CD4-positive, alpha-beta T cell (primary cell): ENCODE results near the gene EHD2. TPM values are rescaled to one million over a fixed set of nuclear protein-coding genes. Genes with fewer than 3 reads are reported as not detected.

ENCODE experiments used
- ATAC-seq: fragments of 200-7000 bp; cut with Tn5 transposase; one replicate; pipeline ENCODE4 v1.10.0; 2022; ENCODE audit warnings: mild to moderate bottlenecking; ENCODE audit not compliant: poor library complexity
- CTCF ChIA-PET: fragments of 350-600 bp; sonication (Branson Sonifier 250); formaldehyde crosslinking; loops from one replicate; lab custom pipeline; 2021; ENCODE audit warnings: antibody characterized with exemption, inconsistent platforms; lab: Charles Lee
- POLR2A ChIA-PET: fragments of 350-600 bp; sonication (Branson Sonifier 250); formaldehyde crosslinking; loops from one replicate; lab custom pipeline; 2021; ENCODE audit warnings: antibody characterized with exemption, inconsistent platforms; lab: Charles Lee
- DNase-seq, 14 experiments: peaks; one replicate each; pipeline ENCODE4 v3.0.0-alpha.2; 2013 to 2020; ENCODE audit warnings: mixed read lengths in 2 of 14
- H3K27ac ChIP-seq, 2 donors: one replicate each; pipeline versions ENCODE4 v1.5.1 to v1.7.0; 2013; ENCODE audit warnings: low read length in 2 of 2, low read depth in 1 of 2, mild to moderate bottlenecking in 1 of 2
- H3K27me3 ChIP-seq, 2 experiments: 1 replicate in 1 of 2; 2 replicates in 1 of 2; pipeline versions ENCODE4 v1.6.1 to v1.7.0; 2013; ENCODE audit warnings: low read length in 2 of 2, control low read depth in 1 of 2, mild to moderate bottlenecking in 1 of 2, moderate library complexity in 1 of 2; ENCODE audit not compliant: insufficient read depth in 2 of 2, control insufficient read depth in 1 of 2
- H3K36me3 ChIP-seq: one replicate; pipeline ENCODE4 v1.6.1; 2013; ENCODE audit warnings: low read length, control low read depth; ENCODE audit not compliant: insufficient read depth
- H3K4me1 ChIP-seq: one replicate; pipeline ENCODE4 v1.6.1; 2013; ENCODE audit warnings: low read length, control low read depth; ENCODE audit not compliant: insufficient read depth
- H3K4me3 ChIP-seq: one replicate; pipeline ENCODE4 v1.5.1; 2013; ENCODE audit warnings: mild to moderate bottlenecking, low read length, moderate library complexity
- H3K9me3 ChIP-seq, 2 experiments: 1 replicate in 1 of 2; 2 replicates in 1 of 2; pipeline versions ENCODE4 v1.6.1 to v1.7.0; 2013; ENCODE audit warnings: low read length in 2 of 2, mild to moderate bottlenecking in 2 of 2, control low read depth in 1 of 2, moderate library complexity in 1 of 2; ENCODE audit not compliant: control insufficient read depth in 1 of 2, insufficient read depth in 1 of 2
- H3K27ac Mint-ChIP-seq: one replicate; pipeline ENCODE4 v1.8.0; 2020; ENCODE audit warnings: mixed read lengths
- H3K27me3 Mint-ChIP-seq: one replicate; pipeline ENCODE4 v1.8.0; 2021; ENCODE audit warnings: mixed read lengths
- H3K36me3 Mint-ChIP-seq: one replicate; pipeline ENCODE4 v1.8.0; 2021; ENCODE audit warnings: low read depth, mixed read lengths
- H3K4me1 Mint-ChIP-seq: one replicate; pipeline ENCODE4 v1.8.0; 2021; ENCODE audit warnings: low read depth, mixed read lengths
- H3K4me3 Mint-ChIP-seq: one replicate; pipeline ENCODE4 v1.8.0; 2020; ENCODE audit warnings: mild to moderate bottlenecking, mixed read lengths
- H3K9me3 Mint-ChIP-seq: one replicate; pipeline ENCODE4 v1.8.0; 2020; ENCODE audit warnings: mixed read lengths
- intact Hi-C, 2 experiments: fragments of 100-400 bp; cut with DNase I in 1 of 2; cut with micrococcal nuclease in 1 of 2; formaldehyde crosslinking; loops; one replicate each; pipeline versions ENCODE4 v1.15.1 to v1.9.0; 2023 to 2025; cut with DNase I, micrococcal nuclease
- total RNA-seq, 174 experiments: library from RNA in 2 of 174; stranded (reverse) in 2 of 174; gene quantifications; one replicate each; pipeline ENCODE4 v1.2.3 and lab custom pipeline; 2021 to 2026
- TF ChIP-seq, protein P1 (sequence below): fragments of 200-600 bp; IDR thresholded peaks from one replicate; pipeline ENCODE4 v1.8.0; 2022; ENCODE audit warnings: antibody characterized with exemption, mild to moderate bottlenecking

Gene EHD2
- total RNA-seq, 2 experiments from 2014 or later: 0.16 TPM; not detected in 1

- TF ChIP-seq, protein P1, sequence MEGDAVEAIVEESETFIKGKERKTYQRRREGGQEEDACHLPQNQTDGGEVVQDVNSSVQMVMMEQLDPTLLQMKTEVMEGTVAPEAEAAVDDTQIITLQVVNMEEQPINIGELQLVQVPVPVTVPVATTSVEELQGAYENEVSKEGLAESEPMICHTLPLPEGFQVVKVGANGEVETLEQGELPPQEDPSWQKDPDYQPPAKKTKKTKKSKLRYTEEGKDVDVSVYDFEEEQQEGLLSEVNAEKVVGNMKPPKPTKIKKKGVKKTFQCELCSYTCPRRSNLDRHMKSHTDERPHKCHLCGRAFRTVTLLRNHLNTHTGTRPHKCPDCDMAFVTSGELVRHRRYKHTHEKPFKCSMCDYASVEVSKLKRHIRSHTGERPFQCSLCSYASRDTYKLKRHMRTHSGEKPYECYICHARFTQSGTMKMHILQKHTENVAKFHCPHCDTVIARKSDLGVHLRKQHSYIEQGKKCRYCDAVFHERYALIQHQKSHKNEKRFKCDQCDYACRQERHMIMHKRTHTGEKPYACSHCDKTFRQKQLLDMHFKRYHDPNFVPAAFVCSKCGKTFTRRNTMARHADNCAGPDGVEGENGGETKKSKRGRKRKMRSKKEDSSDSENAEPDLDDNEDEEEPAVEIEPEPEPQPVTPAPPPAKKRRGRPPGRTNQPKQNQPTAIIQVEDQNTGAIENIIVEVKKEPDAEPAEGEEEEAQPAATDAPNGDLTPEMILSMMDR: no peak
- H3K4me3 ChIP-seq: no peak overlapping the region
- no peak overlapping the region for H3K27ac Mint-ChIP-seq
- H3K36me3 Mint-ChIP-seq: peaks cover 46% of the 10 kb centered on the region
- no peaks in the 10 kb centered on the region for H3K4me1 ChIP-seq
- H3K27me3 Mint-ChIP-seq: no peaks in the 10 kb centered on the region
- ChIA-PET POLR2A (no interaction called here), CTCF (no interaction called here)
- no peaks in the 10 kb centered on the region for H3K9me3 ChIP-seq
- no peak overlapping the region for H3K27ac ChIP-seq
- H3K36me3 ChIP-seq: peaks cover 14% of the 10 kb centered on the region
- no peaks in the 10 kb centered on the region for H3K4me1 Mint-ChIP-seq
- H3K4me3 Mint-ChIP-seq: no peak overlapping the region
- no peaks in the 10 kb centered on the region for H3K27me3 ChIP-seq
- H3K9me3 Mint-ChIP-seq: no peaks in the 10 kb centered on the region
- intact Hi-C loops: no loop called here
- DNase-seq (no peak), ATAC-seq (no peak)
Observed at GRCh38 chr19:47681388-47681787, 31.8 kb upstream of the EHD2 start.

GRCh38 chr19:47681936-47682335, 31.3 kb upstream of the EHD2 start:
- Mint-ChIP-seq H3K4me1 (no peaks in the 10 kb centered on the region), H3K36me3 (peaks cover 45% of the 10 kb centered on the region), H3K4me3 (no peak overlapping the region), H3K27me3 (no peaks in the 10 kb centered on the region), H3K9me3 (no peaks in the 10 kb centered on the region), H3K27ac (no peak overlapping the region)
- no peak overlapping the region for H3K27ac ChIP-seq
- POLR2A ChIA-PET: no interaction called here
- H3K4me3 ChIP-seq: no peak overlapping the region
- TF ChIP-seq, protein P1: no peak
- intact Hi-C loops: no loop called here
- ATAC-seq (no peak), DNase-seq (no peak)
- CTCF ChIA-PET: no interaction called here
- H3K9me3 ChIP-seq: no peaks in the 10 kb centered on the region
- no peaks in the 10 kb centered on the region for H3K4me1 ChIP-seq
- H3K27me3 ChIP-seq: no peaks in the 10 kb centered on the region
- H3K36me3 ChIP-seq: peaks cover 11% of the 10 kb centered on the region

DNA sequence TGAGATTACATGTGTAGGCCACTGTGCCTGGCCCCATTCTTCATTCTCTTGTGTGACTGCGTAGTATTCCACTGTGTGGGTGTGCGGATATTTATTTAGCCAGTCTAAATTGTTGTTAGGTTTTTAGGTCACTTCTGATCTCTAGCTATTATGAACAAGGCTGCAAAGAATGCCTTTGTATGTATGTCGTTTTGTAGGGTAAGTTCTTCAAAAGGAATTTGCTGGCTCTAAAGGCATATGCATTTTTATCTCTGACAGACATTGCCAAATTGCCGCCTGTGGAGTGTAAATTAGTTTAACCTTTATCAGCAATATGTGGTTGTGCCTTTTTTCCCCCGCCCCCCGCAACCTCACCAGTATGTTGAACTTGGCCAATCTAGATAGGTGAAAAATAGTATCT, 30.3 kb upstream of the EHD2 start:
- TF ChIP-seq, protein P1: no peak
- no peaks in the 10 kb centered on the region for H3K4me1 Mint-ChIP-seq
- H3K27me3 ChIP-seq: no peaks in the 10 kb centered on the region
- no peak overlapping the region for H3K4me3 Mint-ChIP-seq
- intact Hi-C loops: no loop called here
- no peaks in the 10 kb centered on the region for H3K4me1 ChIP-seq
- no peak overlapping the region for H3K4me3 ChIP-seq
- no peaks in the 10 kb centered on the region for H3K27me3 Mint-ChIP-seq
- ATAC-seq (no peak), DNase-seq (no peak)
- H3K27ac Mint-ChIP-seq: no peak overlapping the region
- POLR2A ChIA-PET: no interaction called here
- peaks cover 37% of the 10 kb centered on the region for H3K36me3 Mint-ChIP-seq
- H3K9me3 Mint-ChIP-seq: no peaks in the 10 kb centered on the region
- peaks cover 6% of the 10 kb centered on the region for H3K36me3 ChIP-seq
- CTCF ChIA-PET: no interaction called here
- no peaks in the 10 kb centered on the region for H3K9me3 ChIP-seq
- H3K27ac ChIP-seq: no peak overlapping the region
